Measurements from ENCODE around the gene JCAD.

DNA sequence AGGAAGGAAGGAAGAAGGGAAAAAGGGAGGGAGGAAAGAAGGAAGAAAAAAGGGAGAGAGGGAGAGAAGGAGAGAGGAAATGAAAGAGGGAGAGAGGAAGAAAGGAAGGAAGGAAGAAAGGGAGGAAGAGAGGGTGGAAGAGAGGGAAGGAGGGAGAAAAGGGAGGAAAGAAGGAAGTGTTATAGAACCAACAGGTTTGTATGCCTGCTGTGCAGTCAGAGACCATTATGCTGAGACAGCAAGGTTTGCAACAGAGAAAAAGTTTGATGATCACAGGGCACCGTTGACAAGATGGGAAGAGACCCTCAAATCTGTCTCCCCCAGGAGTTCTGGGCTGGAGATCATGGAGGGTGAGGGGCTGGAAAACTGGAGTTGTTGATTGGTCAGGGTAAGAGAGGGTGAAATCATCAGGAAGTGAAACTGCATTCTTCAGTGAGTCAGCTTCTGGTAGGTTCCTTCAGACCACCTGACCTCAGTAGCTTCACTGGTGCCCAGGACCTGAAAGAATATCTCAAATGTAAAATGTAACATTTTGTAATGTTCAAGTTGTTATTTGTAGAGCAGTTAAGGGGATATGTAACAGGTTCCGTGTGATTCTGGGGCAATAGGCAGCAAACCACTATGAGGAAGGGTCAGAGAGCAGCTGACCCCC, 76.3 kb downstream of the JCAD start:
- TF ChIP-seq, protein P1, sequence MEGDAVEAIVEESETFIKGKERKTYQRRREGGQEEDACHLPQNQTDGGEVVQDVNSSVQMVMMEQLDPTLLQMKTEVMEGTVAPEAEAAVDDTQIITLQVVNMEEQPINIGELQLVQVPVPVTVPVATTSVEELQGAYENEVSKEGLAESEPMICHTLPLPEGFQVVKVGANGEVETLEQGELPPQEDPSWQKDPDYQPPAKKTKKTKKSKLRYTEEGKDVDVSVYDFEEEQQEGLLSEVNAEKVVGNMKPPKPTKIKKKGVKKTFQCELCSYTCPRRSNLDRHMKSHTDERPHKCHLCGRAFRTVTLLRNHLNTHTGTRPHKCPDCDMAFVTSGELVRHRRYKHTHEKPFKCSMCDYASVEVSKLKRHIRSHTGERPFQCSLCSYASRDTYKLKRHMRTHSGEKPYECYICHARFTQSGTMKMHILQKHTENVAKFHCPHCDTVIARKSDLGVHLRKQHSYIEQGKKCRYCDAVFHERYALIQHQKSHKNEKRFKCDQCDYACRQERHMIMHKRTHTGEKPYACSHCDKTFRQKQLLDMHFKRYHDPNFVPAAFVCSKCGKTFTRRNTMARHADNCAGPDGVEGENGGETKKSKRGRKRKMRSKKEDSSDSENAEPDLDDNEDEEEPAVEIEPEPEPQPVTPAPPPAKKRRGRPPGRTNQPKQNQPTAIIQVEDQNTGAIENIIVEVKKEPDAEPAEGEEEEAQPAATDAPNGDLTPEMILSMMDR (conservative IDR thresholded peaks at IDR 0.05 in 1 of 2, IDR thresholded peaks at IDR 0.05 in 1 of 2; ENCODE audit: low read depth in 1 of 2, low read length in 2 of 2): no peak
- TF ChIP-seq EZH2 (IDR thresholded peaks at IDR 0.05; ENCODE audit: low read length, missing control alignments): no peak
